Measurements from ENCODE around the gene UBE2R2.
A peak's percentile ranks its signal among the peaks of the same experiment; 100 is the strongest.
"Not testable (repeated sequence)": the region's sequence is repeated elsewhere in the genome, so short reads cannot be mapped to it uniquely, and the experiment has no call there.

UBE2R2 gene

GRCh38 chr9:33816327-33817252 lies at the start of gene UBE2R2:
TSS of gene UBE2R2 (plus strand) at chr9:33817160. CDS start at chr9:33817758, 598 bp downstream.
- peak; percentile 96 for DNase-seq (ENCODE audit: low read depth)

- not testable (repeated sequence) for DNase-seq (ENCODE audit: low read depth)
Observed at GRCh38 chr9:33770156-33770880, 46.6 kb upstream of the UBE2R2 start.

GRCh38 chr9:33773135-33773534 lies 43.8 kb upstream of the UBE2R2 start:
- DNase-seq (ENCODE audit: low read depth): not testable (repeated sequence)

GRCh38 chr9:33774074-33774659 lies 42.8 kb upstream of the UBE2R2 start:
- not testable (repeated sequence) for DNase-seq (ENCODE audit: low read depth)

- DNase-seq (ENCODE audit: low read depth): no peak
Observed at GRCh38 chr9:33776578-33776977, 40.4 kb upstream of the UBE2R2 start.

GRCh38 chr9:33778700-33779351 lies 38.1 kb upstream of the UBE2R2 start:
- peak; percentile 62 for DNase-seq (ENCODE audit: low read depth)

- DNase-seq (ENCODE audit: low read depth): no peak
Observed at GRCh38 chr9:33780276-33780675, 36.7 kb upstream of the UBE2R2 start.

- DNase-seq (ENCODE audit: low read depth): no peak
Observed at GRCh38 chr9:33781736-33782135, 35.2 kb upstream of the UBE2R2 start.

GRCh38 chr9:33782395-33783152 lies 34.4 kb upstream of the UBE2R2 start:
- DNase-seq (ENCODE audit: low read depth): peak; percentile 36

GRCh38 chr9:33785914-33786313 lies 31.0 kb upstream of the UBE2R2 start:
- DNase-seq (ENCODE audit: low read depth): no peak

GRCh38 chr9:33786681-33787080 lies 30.3 kb upstream of the UBE2R2 start:
- no peak for DNase-seq (ENCODE audit: low read depth)

GRCh38 chr9:33787839-33788238 lies 29.1 kb upstream of the UBE2R2 start:
- DNase-seq (ENCODE audit: low read depth): no peak

GRCh38 chr9:33789429-33789828 lies 27.5 kb upstream of the UBE2R2 start:
- DNase-seq (ENCODE audit: low read depth): not testable (repeated sequence)

- DNase-seq (ENCODE audit: low read depth): no peak
Observed at GRCh38 chr9:33791117-33791516, 25.8 kb upstream of the UBE2R2 start.

GRCh38 chr9:33793496-33793895 lies 23.5 kb upstream of the UBE2R2 start:
- DNase-seq (ENCODE audit: low read depth): not testable (repeated sequence)

GRCh38 chr9:33794560-33794959 lies 22.4 kb upstream of the UBE2R2 start:
- no peak for DNase-seq (ENCODE audit: low read depth)

GRCh38 chr9:33795281-33795680 lies 21.7 kb upstream of the UBE2R2 start, which contains the start of gene PRSS3:
TSS of gene PRSS3 (plus strand) at chr9:33795561. CDS start at chr9:33795574, 13 bp downstream.
- DNase-seq (ENCODE audit: low read depth): no peak

GRCh38 chr9:33795819-33796218 lies 21.1 kb upstream of the UBE2R2 start:
- DNase-seq (ENCODE audit: low read depth): no peak

GRCh38 chr9:33796679-33797078 lies 20.3 kb upstream of the UBE2R2 start:
- DNase-seq (ENCODE audit: low read depth): not testable (repeated sequence)

- DNase-seq (ENCODE audit: low read depth): no peak
Observed at GRCh38 chr9:33797837-33798236, 19.1 kb upstream of the UBE2R2 start.

GRCh38 chr9:33798545-33798944 lies 18.4 kb upstream of the UBE2R2 start:
- no peak for DNase-seq (ENCODE audit: low read depth)

Data from HS-27A (cell line).